Keratinocyte (primary cell): ENCODE measurements around the gene DYNLRB2. TPM values are rescaled to one million over a fixed set of nuclear protein-coding genes. Genes with fewer than 3 reads are reported as not detected.

Source experiments
- DNase-seq: peaks from one replicate; pipeline ENCODE4 v3.0.0-alpha.2; 2011; ENCODE audit warnings: low read depth, missing footprints, low spot score
- FAIRE-seq: peaks from 2 replicates; lab custom pipeline; 2011; peaks lifted over from hg19 to GRCh38; lab: Jason Lieb, UNC
- H2AFZ ChIP-seq: 2 replicates; pipeline ENCODE4 v1.6.0; 2012; ENCODE audit warnings: low read length, control low read depth, inconsistent platforms; ENCODE audit not compliant: control insufficient read depth
- H3K27ac ChIP-seq: 2 replicates; pipeline ENCODE4 v1.5.1; 2011; ENCODE audit warnings: low read length; ENCODE audit not compliant: control insufficient read depth, insufficient read depth
- H3K27me3 ChIP-seq: 3 replicates; pipeline ENCODE4 v1.6.0; 2011; ENCODE audit warnings: low read length; ENCODE audit not compliant: control insufficient read depth, insufficient read depth; ENCODE audit errors: extremely low read depth
- H3K36me3 ChIP-seq, 2 experiments: 2 replicates in 1 of 2; 3 replicates in 1 of 2; pipeline ENCODE4 v1.5.1; 2011; ENCODE audit warnings: low read length in 2 of 2, mild to moderate bottlenecking in 1 of 2; ENCODE audit not compliant: control insufficient read depth in 2 of 2, insufficient read depth in 2 of 2; ENCODE audit errors: extremely low read depth in 1 of 2
- H3K4me1 ChIP-seq: 3 replicates; pipeline ENCODE4 v1.5.1; 2011; ENCODE audit warnings: low read length; ENCODE audit not compliant: control insufficient read depth, insufficient read depth; ENCODE audit errors: extremely low read depth
- H3K4me2 ChIP-seq: 3 replicates; pipeline ENCODE4 v1.6.0; 2011; ENCODE audit warnings: low read depth, low read length; ENCODE audit not compliant: control insufficient read depth, insufficient read depth; ENCODE audit errors: extremely low read depth
- H3K4me3 ChIP-seq, 3 experiments: fragments of 200-600 bp in 1 of 3; sonication (generic) in 1 of 3; 2 replicates in 2 of 3; 3 replicates in 1 of 3; pipeline ENCODE4 v1.5.1; 2011 to 2016; ENCODE audit warnings: low read length in 3 of 3, mild to moderate bottlenecking in 3 of 3, control low read depth in 2 of 3, inconsistent platforms in 1 of 3, low read depth in 1 of 3, mixed read lengths in 1 of 3, mixed run types in 1 of 3, moderate library complexity in 1 of 3; ENCODE audit not compliant: control insufficient read depth in 2 of 3, insufficient read depth in 2 of 3; ENCODE audit errors: extremely low read depth in 1 of 3
- H3K79me2 ChIP-seq: 2 replicates; pipeline ENCODE4 v1.6.0; 2012; ENCODE audit warnings: low read length; ENCODE audit not compliant: control insufficient read depth, insufficient read depth
- H3K9ac ChIP-seq: 3 replicates; pipeline ENCODE4 v1.6.0; 2011; ENCODE audit warnings: low read length; ENCODE audit not compliant: control insufficient read depth, insufficient read depth; ENCODE audit errors: extremely low read depth
- H3K9me1 ChIP-seq: 3 replicates; pipeline ENCODE4 v1.6.0; 2011; ENCODE audit warnings: low read length; ENCODE audit not compliant: control insufficient read depth, insufficient read depth; ENCODE audit errors: extremely low read depth
- H3K9me3 ChIP-seq: 2 replicates; pipeline ENCODE4 v1.5.1; 2012; ENCODE audit warnings: low read depth, low read length; ENCODE audit not compliant: control insufficient read depth
- H4K20me1 ChIP-seq: 3 replicates; pipeline ENCODE4 v1.6.0; 2011; ENCODE audit warnings: low read length; ENCODE audit not compliant: control insufficient read depth, insufficient read depth; ENCODE audit errors: extremely low read depth
- CTCF ChIP-seq, 3 experiments: IDR thresholded peaks in 1 of 3; conservative IDR thresholded peaks in 1 of 3; optimal IDR thresholded peaks in 1 of 3; 2 replicates in 2 of 3; 3 replicates in 1 of 3; pipeline versions ENCODE3 to v1.5.1; 2011; ENCODE audit warnings: low read length in 3 of 3, mild to moderate bottlenecking in 3 of 3, moderate library complexity in 2 of 3, control low read depth in 1 of 3, inconsistent platforms in 1 of 3; ENCODE audit not compliant: insufficient read depth in 2 of 3; ENCODE audit errors: extremely low read depth in 1 of 3
- EZH2 ChIP-seq: IDR thresholded peaks from one replicate; pipeline ENCODE4 v1.6.1; 2012; ENCODE audit warnings: inconsistent platforms, mild to moderate bottlenecking, low read length, moderate library complexity
- dilution Hi-C: fragments of 300-500 bp; cut with MboI; formaldehyde crosslinking; loops from one replicate; pipeline ENCODE4 v1.7.0; 2020; ENCODE audit warnings: low sequenced_read_pairs; ENCODE audit not compliant: extremely low pct_ligation_motif_present
- polyA plus RNA-seq, 5 experiments: library from polyadenylated mRNA; depleted of rRNA in 3 of 5; stranded (reverse) in 3 of 5; stranded (forward) in 1 of 5; unstranded in 1 of 5; fragments of >200 nt; gene quantifications; 1 replicate in 1 of 5; 2 replicates in 3 of 5; 3 replicates in 1 of 5; pipeline versions ENCODE4 v1.2.1 to v1.2.3, GENCODE V29; 2011 to 2012; ENCODE audit warnings: missing spikeins in 2 of 5, low read depth in 1 of 5, low replicate concordance in 1 of 5

The DYNLRB2 gene
- polyA plus RNA-seq, 1 donor (not counting 4 experiments of a cell fraction or from before 2014, with no cell fraction given): 0.51 TPM

GRCh38 chr16:80511824-80512592 is 28.8 kb upstream of the DYNLRB2 start:
- Histone ChIP-seq H3K9me3 (no peaks in the 10 kb centered on the region), H3K9me1 (no peaks in the 10 kb centered on the region), H3K4me1 (no peaks in the 10 kb centered on the region), H3K27me3 (peaks cover 14% of the 10 kb centered on the region), H2AFZ (no peak overlapping the region), H3K36me3 (no peaks in the 10 kb centered on the region), H3K79me2 (no peaks in the 10 kb centered on the region), H3K9ac (no peak overlapping the region), H3K4me3 (no peak overlapping the region), H3K4me2 (no peak overlapping the region), H3K27ac (no peak overlapping the region), H4K20me1 (no peaks in the 10 kb centered on the region)
- dilution Hi-C loops: no loop called here
- DNase-seq (no peak), FAIRE-seq (no peak)
- TF ChIP-seq EZH2: no peak

GRCh38 chr16:80512593-80512853 is 28.3 kb upstream of the DYNLRB2 start:
- no peaks in the 10 kb centered on the region for H3K9me3 ChIP-seq
- H3K4me2 ChIP-seq: no peak overlapping the region
- H3K9ac ChIP-seq: no peak overlapping the region
- no peak overlapping the region for H2AFZ ChIP-seq
- H3K4me3 ChIP-seq: no peak overlapping the region
- H4K20me1 ChIP-seq: no peaks in the 10 kb centered on the region
- dilution Hi-C loops: no loop called here
- TF ChIP-seq CTCF (optimal IDR thresholded peaks at IDR 0.05 in 1 of 3, IDR thresholded peaks at IDR 0.05 in 1 of 3, conservative IDR thresholded peaks at IDR 0.05 in 1 of 3; ENCODE audit: extremely low read depth in 1 of 3, insufficient read depth in 2 of 3, low read length in 3 of 3) (no peak), EZH2 (no peak)
- H3K27me3 ChIP-seq: peaks cover 14% of the 10 kb centered on the region
- FAIRE-seq: no peak
- no peaks in the 10 kb centered on the region for H3K79me2 ChIP-seq
- no peaks in the 10 kb centered on the region for H3K36me3 ChIP-seq
- no peaks in the 10 kb centered on the region for H3K4me1 ChIP-seq
- H3K27ac ChIP-seq: no peak overlapping the region
- DNase-seq: no peak
- no peaks in the 10 kb centered on the region for H3K9me1 ChIP-seq

GRCh38 chr16:80515374-80515773 is 25.4 kb upstream of the DYNLRB2 start:
- FAIRE-seq (no peak), DNase-seq (no peak)
- Histone ChIP-seq H3K36me3 (no peaks in the 10 kb centered on the region), H3K4me3 (no peak overlapping the region), H2AFZ (no peak overlapping the region), H3K79me2 (no peaks in the 10 kb centered on the region), H3K27me3 (peaks cover 10% of the 10 kb centered on the region), H3K4me1 (no peaks in the 10 kb centered on the region), H3K9me3 (no peaks in the 10 kb centered on the region), H3K27ac (no peak overlapping the region), H3K4me2 (no peak overlapping the region), H3K9ac (no peak overlapping the region), H3K9me1 (no peaks in the 10 kb centered on the region), H4K20me1 (no peaks in the 10 kb centered on the region)
- dilution Hi-C loops: no loop called here
- no peak for TF ChIP-seq EZH2
- TF ChIP-seq CTCF (optimal IDR thresholded peaks at IDR 0.05 in 1 of 3, IDR thresholded peaks at IDR 0.05 in 1 of 3, conservative IDR thresholded peaks at IDR 0.05 in 1 of 3; ENCODE audit: extremely low read depth in 1 of 3, insufficient read depth in 2 of 3, low read length in 3 of 3): no peak
